GM12892 (cell line): ENCODE data around the gene GBE1.

Experiments used
- POLR2A ChIP-seq: IDR thresholded peaks from 2 replicates; pipeline ENCODE4 v1.6.1; 2011; ENCODE audit warnings: low read depth, low read length, control low read depth
- POLR2AphosphoS5 ChIP-seq: IDR thresholded peaks from 2 replicates; pipeline ENCODE4 v1.6.1; 2011; ENCODE audit warnings: low read depth, low read length, control low read depth
- TAF1 ChIP-seq: IDR thresholded peaks from 2 replicates; pipeline ENCODE4 v1.6.1; 2011; ENCODE audit warnings: low read depth, mild to moderate bottlenecking, control low read depth, low read length, borderline replicate concordance

- no peak for TF ChIP-seq POLR2AphosphoS5
- TF ChIP-seq TAF1 = no peak
- no peak for TF ChIP-seq POLR2A
Measured at GRCh38 chr3:81758275-81758674, 3.2 kb downstream of the GBE1 start.
